H1 (cell line): ENCODE measurements around the gene TMPRSS9. TPM values are rescaled to one million over a fixed set of nuclear protein-coding genes. Genes with fewer than 3 reads are reported as not detected.

Source experiments
- CHD2 ChIP-seq: IDR thresholded peaks from 2 replicates; pipeline ENCODE4 v1.6.1; 2012; ENCODE audit warnings: low read length, improper control_type of control experiment
- GABPA ChIP-seq: IDR thresholded peaks from 2 replicates; pipeline ENCODE4 v1.6.1; 2011; ENCODE audit warnings: mild to moderate bottlenecking, low read length, moderate library complexity, borderline replicate concordance; ENCODE audit not compliant: insufficient read depth
- JUND ChIP-seq: IDR thresholded peaks from 2 replicates; pipeline ENCODE4 v1.6.1; 2011; ENCODE audit warnings: mild to moderate bottlenecking, improper control_type of control experiment, low read length
- KDM1A ChIP-seq: fragments of 200-600, 300-600 bp; sonication (generic); IDR thresholded peaks from 2 replicates; pipeline ENCODE4 v1.7.1; 2016; ENCODE audit warnings: mild to moderate bottlenecking, low read length, borderline replicate concordance
- RBBP5 ChIP-seq: IDR thresholded peaks from 2 replicates; pipeline ENCODE4 v1.7.1; 2012; ENCODE audit warnings: low read depth, mild to moderate bottlenecking, inconsistent platforms, low read length, moderate library complexity, borderline replicate concordance
- SP1 ChIP-seq: IDR thresholded peaks from 2 replicates; pipeline ENCODE4 v1.6.1; 2011; ENCODE audit warnings: low read depth, low read length
- SP4 ChIP-seq: IDR thresholded peaks from 2 replicates; pipeline ENCODE4 v1.6.1; 2012; ENCODE audit warnings: low read length, inconsistent platforms
- YY1 ChIP-seq: IDR thresholded peaks from 2 replicates; pipeline ENCODE4 v1.6.1; 2011; ENCODE audit warnings: low read depth, mild to moderate bottlenecking, low read length
- polyA plus RNA-seq, 7 experiments: library from polyadenylated mRNA; depleted of rRNA in 3 of 7; stranded (reverse) in 5 of 7; unstranded in 2 of 7; fragments of >200 nt in 5 of 7; fragments of 200-250 nt in 2 of 7; gene quantifications; 1 replicate in 5 of 7; 2 replicates in 1 of 7; 4 replicates in 1 of 7; pipeline versions ENCODE4 v1.2.1 to v1.2.3, GENCODE V29; 2011 to 2013; ENCODE audit warnings: missing spikeins in 2 of 7, mixed read lengths in 2 of 7
- total RNA-seq: library from RNA; stranded (reverse); fragmentation: NEBNext Ultra II Directional; extraction: Animal tissue kit (Norgen Biotek cat#: 25700); gene quantifications from 2 replicates; pipeline ENCODE4 v1.2.1, GENCODE V29; 2021
- TF ChIP-seq, protein P1 (sequence below): fragments of 300-600 bp; sonication (generic); IDR thresholded peaks from 2 replicates; pipeline ENCODE4 v1.7.1; 2012; ENCODE audit warnings: low read length, moderate library complexity, mild to moderate bottlenecking, inconsistent platforms; ENCODE audit not compliant: insufficient replicate concordance
- TF ChIP-seq, protein P2 (sequence below): IDR thresholded peaks from 2 replicates; pipeline ENCODE4 v1.6.1; 2012; ENCODE audit warnings: inconsistent platforms

Gene TMPRSS9
- total and polyA plus RNA-seq, 2 of the 8 experiments (the other 6 are each of a cell fraction or from before 2014, with no cell fraction given) = 0.15 to 0.19 TPM

DNA sequence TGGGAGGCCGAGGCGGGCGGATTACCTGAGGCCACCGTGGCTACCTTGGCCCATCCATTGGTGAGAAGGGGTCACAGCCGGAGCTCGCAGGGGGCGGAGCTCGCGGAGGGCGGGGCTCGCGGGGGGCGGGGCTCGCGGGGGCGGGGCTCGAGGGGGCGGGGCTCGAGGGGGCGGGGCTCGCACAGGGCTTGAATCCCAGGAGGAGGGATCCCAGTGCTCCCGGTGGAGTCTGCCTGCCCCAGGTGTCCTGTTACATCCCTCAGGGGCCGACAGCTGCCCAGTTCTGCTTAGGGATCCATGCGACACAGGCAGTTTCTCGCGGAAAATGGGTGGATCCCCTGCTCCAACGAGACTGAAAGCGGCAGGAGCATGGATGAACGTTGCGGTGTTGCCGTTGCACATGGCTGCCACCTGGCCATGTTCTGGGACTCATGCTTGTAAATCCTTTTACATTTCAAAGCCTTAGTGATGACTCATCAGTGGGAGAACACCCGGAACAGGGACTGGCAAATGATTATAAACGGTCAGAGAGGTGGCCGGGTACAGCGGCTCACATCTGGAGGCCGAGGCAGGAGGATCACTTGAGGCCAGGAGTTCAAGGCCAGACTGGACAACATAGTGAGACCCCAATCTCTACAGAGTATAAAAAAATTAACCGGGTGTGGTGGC is 25.1 kb downstream of the TMPRSS9 start (continued):
- TF ChIP-seq, protein P1, sequence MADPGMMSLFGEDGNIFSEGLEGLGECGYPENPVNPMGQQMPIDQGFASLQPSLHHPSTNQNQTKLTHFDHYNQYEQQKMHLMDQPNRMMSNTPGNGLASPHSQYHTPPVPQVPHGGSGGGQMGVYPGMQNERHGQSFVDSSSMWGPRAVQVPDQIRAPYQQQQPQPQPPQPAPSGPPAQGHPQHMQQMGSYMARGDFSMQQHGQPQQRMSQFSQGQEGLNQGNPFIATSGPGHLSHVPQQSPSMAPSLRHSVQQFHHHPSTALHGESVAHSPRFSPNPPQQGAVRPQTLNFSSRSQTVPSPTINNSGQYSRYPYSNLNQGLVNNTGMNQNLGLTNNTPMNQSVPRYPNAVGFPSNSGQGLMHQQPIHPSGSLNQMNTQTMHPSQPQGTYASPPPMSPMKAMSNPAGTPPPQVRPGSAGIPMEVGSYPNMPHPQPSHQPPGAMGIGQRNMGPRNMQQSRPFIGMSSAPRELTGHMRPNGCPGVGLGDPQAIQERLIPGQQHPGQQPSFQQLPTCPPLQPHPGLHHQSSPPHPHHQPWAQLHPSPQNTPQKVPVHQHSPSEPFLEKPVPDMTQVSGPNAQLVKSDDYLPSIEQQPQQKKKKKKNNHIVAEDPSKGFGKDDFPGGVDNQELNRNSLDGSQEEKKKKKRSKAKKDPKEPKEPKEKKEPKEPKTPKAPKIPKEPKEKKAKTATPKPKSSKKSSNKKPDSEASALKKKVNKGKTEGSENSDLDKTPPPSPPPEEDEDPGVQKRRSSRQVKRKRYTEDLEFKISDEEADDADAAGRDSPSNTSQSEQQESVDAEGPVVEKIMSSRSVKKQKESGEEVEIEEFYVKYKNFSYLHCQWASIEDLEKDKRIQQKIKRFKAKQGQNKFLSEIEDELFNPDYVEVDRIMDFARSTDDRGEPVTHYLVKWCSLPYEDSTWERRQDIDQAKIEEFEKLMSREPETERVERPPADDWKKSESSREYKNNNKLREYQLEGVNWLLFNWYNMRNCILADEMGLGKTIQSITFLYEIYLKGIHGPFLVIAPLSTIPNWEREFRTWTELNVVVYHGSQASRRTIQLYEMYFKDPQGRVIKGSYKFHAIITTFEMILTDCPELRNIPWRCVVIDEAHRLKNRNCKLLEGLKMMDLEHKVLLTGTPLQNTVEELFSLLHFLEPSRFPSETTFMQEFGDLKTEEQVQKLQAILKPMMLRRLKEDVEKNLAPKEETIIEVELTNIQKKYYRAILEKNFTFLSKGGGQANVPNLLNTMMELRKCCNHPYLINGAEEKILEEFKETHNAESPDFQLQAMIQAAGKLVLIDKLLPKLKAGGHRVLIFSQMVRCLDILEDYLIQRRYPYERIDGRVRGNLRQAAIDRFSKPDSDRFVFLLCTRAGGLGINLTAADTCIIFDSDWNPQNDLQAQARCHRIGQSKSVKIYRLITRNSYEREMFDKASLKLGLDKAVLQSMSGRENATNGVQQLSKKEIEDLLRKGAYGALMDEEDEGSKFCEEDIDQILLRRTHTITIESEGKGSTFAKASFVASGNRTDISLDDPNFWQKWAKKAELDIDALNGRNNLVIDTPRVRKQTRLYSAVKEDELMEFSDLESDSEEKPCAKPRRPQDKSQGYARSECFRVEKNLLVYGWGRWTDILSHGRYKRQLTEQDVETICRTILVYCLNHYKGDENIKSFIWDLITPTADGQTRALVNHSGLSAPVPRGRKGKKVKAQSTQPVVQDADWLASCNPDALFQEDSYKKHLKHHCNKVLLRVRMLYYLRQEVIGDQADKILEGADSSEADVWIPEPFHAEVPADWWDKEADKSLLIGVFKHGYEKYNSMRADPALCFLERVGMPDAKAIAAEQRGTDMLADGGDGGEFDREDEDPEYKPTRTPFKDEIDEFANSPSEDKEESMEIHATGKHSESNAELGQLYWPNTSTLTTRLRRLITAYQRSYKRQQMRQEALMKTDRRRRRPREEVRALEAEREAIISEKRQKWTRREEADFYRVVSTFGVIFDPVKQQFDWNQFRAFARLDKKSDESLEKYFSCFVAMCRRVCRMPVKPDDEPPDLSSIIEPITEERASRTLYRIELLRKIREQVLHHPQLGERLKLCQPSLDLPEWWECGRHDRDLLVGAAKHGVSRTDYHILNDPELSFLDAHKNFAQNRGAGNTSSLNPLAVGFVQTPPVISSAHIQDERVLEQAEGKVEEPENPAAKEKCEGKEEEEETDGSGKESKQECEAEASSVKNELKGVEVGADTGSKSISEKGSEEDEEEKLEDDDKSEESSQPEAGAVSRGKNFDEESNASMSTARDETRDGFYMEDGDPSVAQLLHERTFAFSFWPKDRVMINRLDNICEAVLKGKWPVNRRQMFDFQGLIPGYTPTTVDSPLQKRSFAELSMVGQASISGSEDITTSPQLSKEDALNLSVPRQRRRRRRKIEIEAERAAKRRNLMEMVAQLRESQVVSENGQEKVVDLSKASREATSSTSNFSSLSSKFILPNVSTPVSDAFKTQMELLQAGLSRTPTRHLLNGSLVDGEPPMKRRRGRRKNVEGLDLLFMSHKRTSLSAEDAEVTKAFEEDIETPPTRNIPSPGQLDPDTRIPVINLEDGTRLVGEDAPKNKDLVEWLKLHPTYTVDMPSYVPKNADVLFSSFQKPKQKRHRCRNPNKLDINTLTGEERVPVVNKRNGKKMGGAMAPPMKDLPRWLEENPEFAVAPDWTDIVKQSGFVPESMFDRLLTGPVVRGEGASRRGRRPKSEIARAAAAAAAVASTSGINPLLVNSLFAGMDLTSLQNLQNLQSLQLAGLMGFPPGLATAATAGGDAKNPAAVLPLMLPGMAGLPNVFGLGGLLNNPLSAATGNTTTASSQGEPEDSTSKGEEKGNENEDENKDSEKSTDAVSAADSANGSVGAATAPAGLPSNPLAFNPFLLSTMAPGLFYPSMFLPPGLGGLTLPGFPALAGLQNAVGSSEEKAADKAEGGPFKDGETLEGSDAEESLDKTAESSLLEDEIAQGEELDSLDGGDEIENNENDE = no peak
- TF ChIP-seq RBBP5 (0 out of 2 replicates have a peak, but pooled peaks have one; percentile 51), JUND (peak; percentile 93), KDM1A (peak; percentile 89), SP1 (0 out of 2 replicates have a peak, but pooled peaks have one; percentile 19), CHD2 (peak; percentile 46; the same call in 1 of the 2 replicates), GABPA (no peak), YY1 (0 out of 2 replicates have a peak, but pooled peaks have one; percentile 20), SP4 (0 out of 2 replicates have a peak, but pooled peaks have one; percentile 46)
- TF ChIP-seq, protein P2, sequence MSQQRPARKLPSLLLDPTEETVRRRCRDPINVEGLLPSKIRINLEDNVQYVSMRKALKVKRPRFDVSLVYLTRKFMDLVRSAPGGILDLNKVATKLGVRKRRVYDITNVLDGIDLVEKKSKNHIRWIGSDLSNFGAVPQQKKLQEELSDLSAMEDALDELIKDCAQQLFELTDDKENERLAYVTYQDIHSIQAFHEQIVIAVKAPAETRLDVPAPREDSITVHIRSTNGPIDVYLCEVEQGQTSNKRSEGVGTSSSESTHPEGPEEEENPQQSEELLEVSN = peak; percentile 50; the same call in 1 of the 2 replicates
